Thyroid gland (tissue), 4 donors: ENCODE results near the gene ATP5ME. TPM values are rescaled to one million over a fixed set of nuclear protein-coding genes. Genes with fewer than 3 reads are reported as not detected.
"Not testable (repeated sequence)": the region's sequence is repeated elsewhere in the genome, so short reads cannot be mapped to it uniquely, and the experiment has no call there.

ENCODE experiments used
- DNase-seq, 2 donors: peaks; one replicate each; pipeline ENCODE4 v3.0.0-alpha.2; 2019
- H3K27ac ChIP-seq, 3 donors: fragments of 200-600 bp; sonication (generic); 1 replicate in 2 of 3; 2 replicates in 1 of 3; pipeline ENCODE4 v1.5.1; 2016 to 2019; ENCODE audit warnings: mild to moderate bottlenecking in 1 of 3, moderate library complexity in 1 of 3
- H3K27me3 ChIP-seq: fragments of 200-600 bp; sonication (generic); one replicate; pipeline ENCODE4 v1.5.1; 2019
- H3K36me3 ChIP-seq, 2 donors: fragments of 200-600 bp; sonication (generic); one replicate each; pipeline ENCODE4 v1.5.1; 2016 to 2019
- H3K4me1 ChIP-seq, 2 donors: fragments of 200-600 bp; sonication (generic); one replicate each; pipeline ENCODE4 v1.5.1; 2017 to 2019
- H3K4me3 ChIP-seq, 3 donors: fragments of 200-600 bp; sonication (generic); replicated peaks in 1 of 3; 1 replicate in 2 of 3; 2 replicates in 1 of 3; pipeline ENCODE4 v1.5.1; 2016; ENCODE audit warnings: mild to moderate bottlenecking in 1 of 3
- H3K9me3 ChIP-seq: fragments of 200-600 bp; sonication (generic); one replicate; pipeline ENCODE4 v1.5.1; 2017
- CTCF ChIP-seq, 6 experiments: fragments of 200-600 bp in 3 of 6; fragments of 450-650 bp in 3 of 6; sonication (generic) in 3 of 6; IDR thresholded peaks; one replicate each; pipeline ENCODE4 v1.5.1; 2016 to 2019; ENCODE audit warnings: antibody characterized with exemption in 6 of 6, mild to moderate bottlenecking in 2 of 6, inconsistent platforms in 1 of 6, moderate library complexity in 1 of 6
- POLR2A ChIP-seq, 2 donors: fragments of 450-650 bp; IDR thresholded peaks; one replicate each; pipeline ENCODE4 v1.6.1; 2017; ENCODE audit warnings: antibody characterized with exemption in 2 of 2, mild to moderate bottlenecking in 2 of 2, moderate library complexity in 1 of 2
- WGBS, 2 donors: methylation state at CpG; one replicate each; pipeline ENCODE4 v1.1.5; 2017; 5-methylcytosine and 5-hydroxymethylcytosine counted together
- intact Hi-C: fragments of 100-400 bp; cut with DNase I; formaldehyde crosslinking; loops from one replicate; pipeline ENCODE4 v1.15.1; 2023
- total RNA-seq, 4 donors: library from RNA; depleted of rRNA; stranded (reverse); fragments of >200 nt; gene quantifications; one replicate each; pipeline ENCODE4 v1.2.3, GENCODE V29; 2016

The ATP5ME gene
- total RNA-seq, 4 donors from 2014 or later: 82.2 to 144 (median 106) TPM

GRCh38 chr4:708631-708933 lies 34.5 kb upstream of the ATP5ME start:
- Histone ChIP-seq H3K27ac (no peak overlapping the region), H3K27me3 (no peaks in the 10 kb centered on the region), H3K4me1 (peaks cover 20 to 24% of the 10 kb centered on the region in 2 donors), H3K9me3 (no peaks in the 10 kb centered on the region), H3K36me3 (no peaks in the 10 kb centered on the region), H3K4me3 (no peak overlapping the region)
- TF ChIP-seq POLR2A (IDR thresholded peaks at IDR 0.05): no peak
- TF ChIP-seq CTCF (IDR thresholded peaks at IDR 0.05): no peak
- 80 to 89% methylated on average over 6 of the region's 6 CpGs for WGBS, 2 donors
- intact Hi-C loops: no loop called here
- no peak for DNase-seq

GRCh38 chr4:707929-708630 lies 34.0 kb upstream of the ATP5ME start:
- WGBS, 2 donors: 78 to 90% methylated on average over 6 of the region's 11 CpGs
- DNase-seq: no peak
- Histone ChIP-seq H3K27me3 (no peaks in the 10 kb centered on the region), H3K27ac (no peak overlapping the region), H3K4me3 (no peak overlapping the region), H3K36me3 (no peaks in the 10 kb centered on the region), H3K9me3 (no peaks in the 10 kb centered on the region), H3K4me1 (peaks cover 20 to 24% of the 10 kb centered on the region in 2 donors)
- intact Hi-C loops: no loop called here
- no peak for TF ChIP-seq POLR2A (IDR thresholded peaks at IDR 0.05)
- no peak for TF ChIP-seq CTCF (IDR thresholded peaks at IDR 0.05)

- peak overlapping the region in 1 of 3 donors; percentile 43 for H3K27ac ChIP-seq
Observed at GRCh38 chr4:706834-707598, 32.9 kb upstream of the ATP5ME start.

DNA sequence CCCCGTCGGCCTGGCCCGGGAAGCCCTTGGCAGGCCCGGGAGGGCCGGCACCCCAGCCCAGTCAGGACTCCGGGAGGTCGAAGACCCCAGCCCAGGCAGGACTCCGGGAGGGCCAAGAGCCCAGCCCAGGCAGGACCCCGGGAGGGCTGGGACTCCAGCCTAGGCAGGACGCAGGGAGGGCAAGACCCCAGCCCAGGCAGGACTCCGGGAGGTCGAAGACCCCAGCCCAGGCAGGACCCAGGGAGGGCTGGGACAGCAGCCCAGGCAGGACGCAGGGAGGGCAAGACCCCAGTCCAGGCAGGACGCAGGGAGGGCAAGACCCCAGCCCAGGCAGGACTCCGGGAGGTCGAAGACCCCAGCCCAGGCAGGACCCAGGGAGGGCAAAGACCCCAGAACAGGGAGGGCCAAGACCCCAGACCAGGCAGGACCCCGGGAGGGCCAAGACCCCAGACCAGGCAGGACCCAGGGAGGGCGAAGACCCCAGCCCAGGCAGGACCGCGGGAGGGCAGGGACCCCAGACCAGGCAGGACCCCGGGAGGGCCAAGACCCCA lies 32.1 kb upstream of the ATP5ME start:
- WGBS, 2 donors: 0 to 6% methylated on average over 5 to 10 of the region's 21 CpGs
- intact Hi-C loops, H3K27me3 ChIP-seq, DNase-seq, H3K36me3 ChIP-seq, H3K9me3 ChIP-seq: not testable (repeated sequence)
- Histone ChIP-seq H3K4me3 (peak overlapping the region; percentile 90 to 99 (median 98)), H3K4me1 (peaks cover 20 to 24% of the 10 kb centered on the region in 2 donors), H3K27ac (peak overlapping the region; percentile 71 to 85 (median 79))

More at GRCh38 chr4:706834-707598, 32.9 kb upstream of the ATP5ME start:
- intact Hi-C loops: no loop called here
- TF ChIP-seq CTCF (IDR thresholded peaks at IDR 0.05) (no peak), POLR2A (IDR thresholded peaks at IDR 0.05) (no peak)
- DNase-seq: no peak
- 48 to 55% methylated on average over 8 to 14 of the region's 21 CpGs for WGBS, 2 donors
- H3K36me3 ChIP-seq: no peaks in the 10 kb centered on the region
- no peaks in the 10 kb centered on the region for H3K9me3 ChIP-seq
- peak overlapping the region in 1 of 3 donors; percentile 98 for H3K4me3 ChIP-seq
- no peaks in the 10 kb centered on the region for H3K27me3 ChIP-seq
- peaks cover 20 to 24% of the 10 kb centered on the region in 2 donors for H3K4me1 ChIP-seq

DNA sequence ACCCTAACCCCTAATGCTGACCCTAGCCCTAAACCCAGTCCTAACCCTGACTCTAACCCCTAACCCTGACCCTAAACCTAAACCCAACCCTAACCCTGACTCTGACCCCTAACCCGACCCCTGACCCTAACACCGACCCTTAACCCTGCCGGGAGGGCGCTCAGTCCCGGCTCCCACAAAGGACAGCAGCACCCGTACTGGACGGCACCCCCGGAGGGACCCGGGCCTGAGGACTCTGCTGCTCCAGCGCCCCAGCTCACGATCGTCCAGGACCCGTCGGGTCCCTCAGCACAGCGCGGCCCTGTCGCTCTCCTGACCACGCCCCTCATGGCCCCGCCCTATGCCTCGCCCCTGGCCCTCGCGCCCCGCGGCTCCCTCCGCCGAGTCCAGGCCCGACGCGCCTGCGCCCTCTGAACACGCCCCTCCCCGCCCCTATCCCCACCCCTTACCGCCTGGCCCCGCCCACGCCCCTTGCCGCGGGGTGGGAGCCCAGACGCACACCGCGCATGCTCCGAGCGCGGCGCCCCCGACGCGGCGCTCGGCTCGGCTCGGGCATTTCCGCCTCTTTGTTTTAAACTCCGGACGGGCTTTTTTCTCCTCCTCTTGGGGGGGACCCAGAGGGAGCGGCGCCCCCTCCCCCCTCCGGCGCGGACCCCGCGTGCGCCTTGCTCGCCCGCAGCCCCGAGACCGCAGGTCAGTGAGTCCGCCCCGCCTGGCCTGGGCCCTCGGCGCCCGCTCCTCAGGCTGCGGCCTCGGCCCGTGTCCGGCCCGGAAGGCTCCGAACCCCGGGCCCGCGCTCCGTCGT lies 31.4 kb upstream of the ATP5ME start, which contains the start of gene PCGF3:
TSS of gene PCGF3 (plus strand) at position 555 of the 805 bp plus-strand sequence. CDS start 27,849 bp downstream, outside the sequence.
- Histone ChIP-seq H3K9me3 (no peaks in the 10 kb centered on the region), H3K4me3 (peak within 1 kb of the TSS; percentile 90 to 99 (median 98)), H3K27ac (peak within 1 kb of the TSS; percentile 71 to 85 (median 79)), H3K27me3 (no peaks in the 10 kb centered on the region), H3K4me1 (peaks cover 20 to 24% of the 10 kb centered on the region in 2 donors), H3K36me3 (no peaks in the 10 kb centered on the region)
- 7 to 14% methylated on average over 9 to 29 of the region's 82 CpGs for WGBS, 2 donors
- TF ChIP-seq POLR2A (IDR thresholded peaks at IDR 0.05) (peak in 1 of 2 donors; percentile 63), CTCF (IDR thresholded peaks at IDR 0.05) (no peak)
- peak; percentile 95 to 96 for DNase-seq
- intact Hi-C loops: no loop called here
